ENCODE data around the gene TBX4. TPM values are rescaled to one million over a fixed set of nuclear protein-coding genes. Genes with fewer than 3 reads are reported as not detected.

The TBX4 gene
- total and polyA plus RNA-seq, 4 donors: not detected

GRCh38 chr17:61419496-61420046 is 32.7 kb upstream of the TBX4 start:
- peaks cover 0 to 10% (median 4%) of the 10 kb centered on the region in 4 donors for H3K4me1 ChIP-seq (ENCODE audit: control insufficient read depth in 4 of 4, insufficient read depth in 4 of 4, low read length in 3 of 4)
- 87% methylated on average over 8 of the region's 8 CpGs for WGBS
- no peaks in the 10 kb centered on the region for H3K36me3 ChIP-seq (ENCODE audit: control insufficient read depth in 4 of 4, insufficient read depth in 3 of 4, low read depth in 1 of 4, low read length in 3 of 4)
- no peak overlapping the region for H3K27ac ChIP-seq (ENCODE audit: low read depth in 1 of 2, low read length in 2 of 2)
- peaks cover 0 to 5% (median 0%) of the 10 kb centered on the region in 4 donors for H3K27me3 ChIP-seq (ENCODE audit: control insufficient read depth in 4 of 4, insufficient read depth in 4 of 4, low read length in 3 of 4)
- H3K9ac ChIP-seq (ENCODE audit: low read depth in 1 of 2, low read length in 2 of 2): no peak overlapping the region
- H3K4me3 ChIP-seq (ENCODE audit: low read depth in 1 of 3, low read length in 3 of 3): no peak overlapping the region
- DNase-seq (ENCODE audit: low spot score): no peak
- TF ChIP-seq HNF4G (IDR thresholded peaks at IDR 0.05): no peak
- TF ChIP-seq GABPA (IDR thresholded peaks at IDR 0.05 in 1 of 2, conservative IDR thresholded peaks at IDR 0.05 in 1 of 2): no peak
- TF ChIP-seq NR2F2 (IDR thresholded peaks at IDR 0.05): no peak
- TF ChIP-seq TAF1 (conservative IDR thresholded peaks at IDR 0.05): no peak
- no peaks in the 10 kb centered on the region for H3K9me3 ChIP-seq (ENCODE audit: control insufficient read depth in 4 of 4, low read length in 3 of 4)

GRCh38 chr17:61420052-61420451 is 32.2 kb upstream of the TBX4 start:
- no peak overlapping the region for H3K27ac ChIP-seq (ENCODE audit: low read depth in 1 of 2, low read length in 2 of 2)
- H3K36me3 ChIP-seq (ENCODE audit: control insufficient read depth in 4 of 4, insufficient read depth in 3 of 4, low read depth in 1 of 4, low read length in 3 of 4): no peaks in the 10 kb centered on the region
- no peak for DNase-seq (ENCODE audit: low spot score)
- no peak overlapping the region for H3K4me3 ChIP-seq (ENCODE audit: low read depth in 1 of 3, low read length in 3 of 3)
- no peak overlapping the region for H3K9ac ChIP-seq (ENCODE audit: low read depth in 1 of 2, low read length in 2 of 2)
- H3K9me3 ChIP-seq (ENCODE audit: control insufficient read depth in 4 of 4, low read length in 3 of 4): no peaks in the 10 kb centered on the region
- H3K27me3 ChIP-seq (ENCODE audit: control insufficient read depth in 4 of 4, insufficient read depth in 4 of 4, low read length in 3 of 4): peaks cover 0 to 5% (median 0%) of the 10 kb centered on the region in 4 donors
- WGBS: 77% methylated on average over 4 of the region's 4 CpGs
- no peak for TF ChIP-seq TAF1 (conservative IDR thresholded peaks at IDR 0.05)
- TF ChIP-seq RXRA (IDR thresholded peaks at IDR 0.05): no peak
- no peak for TF ChIP-seq YY1 (IDR thresholded peaks at IDR 0.05)
- no peak for TF ChIP-seq JUND (IDR thresholded peaks at IDR 0.05)
- TF ChIP-seq RAD21 (IDR thresholded peaks at IDR 0.05): no peak
- TF ChIP-seq GABPA (IDR thresholded peaks at IDR 0.05 in 1 of 2, conservative IDR thresholded peaks at IDR 0.05 in 1 of 2): no peak
- no peak for TF ChIP-seq EGR1 (IDR thresholded peaks at IDR 0.05; ENCODE audit: low read depth in 2 of 2)
- TF ChIP-seq HNF4A (conservative IDR thresholded peaks at IDR 0.05): no peak
- no peak for TF ChIP-seq ZBTB33 (IDR thresholded peaks at IDR 0.05)
- no peak for TF ChIP-seq REST (IDR thresholded peaks at IDR 0.05)
- peaks cover 0 to 8% (median 3%) of the 10 kb centered on the region in 4 donors for H3K4me1 ChIP-seq (ENCODE audit: control insufficient read depth in 4 of 4, insufficient read depth in 4 of 4, low read length in 3 of 4)

Data from liver (tissue), 9 donors.